Measurements from ENCODE around the gene FBLIM1. TPM values are rescaled to one million over a fixed set of nuclear protein-coding genes. Genes with fewer than 3 reads are reported as not detected.

The FBLIM1 gene
- total RNA-seq, 2 donors from 2014 or later, result not detected

DNA sequence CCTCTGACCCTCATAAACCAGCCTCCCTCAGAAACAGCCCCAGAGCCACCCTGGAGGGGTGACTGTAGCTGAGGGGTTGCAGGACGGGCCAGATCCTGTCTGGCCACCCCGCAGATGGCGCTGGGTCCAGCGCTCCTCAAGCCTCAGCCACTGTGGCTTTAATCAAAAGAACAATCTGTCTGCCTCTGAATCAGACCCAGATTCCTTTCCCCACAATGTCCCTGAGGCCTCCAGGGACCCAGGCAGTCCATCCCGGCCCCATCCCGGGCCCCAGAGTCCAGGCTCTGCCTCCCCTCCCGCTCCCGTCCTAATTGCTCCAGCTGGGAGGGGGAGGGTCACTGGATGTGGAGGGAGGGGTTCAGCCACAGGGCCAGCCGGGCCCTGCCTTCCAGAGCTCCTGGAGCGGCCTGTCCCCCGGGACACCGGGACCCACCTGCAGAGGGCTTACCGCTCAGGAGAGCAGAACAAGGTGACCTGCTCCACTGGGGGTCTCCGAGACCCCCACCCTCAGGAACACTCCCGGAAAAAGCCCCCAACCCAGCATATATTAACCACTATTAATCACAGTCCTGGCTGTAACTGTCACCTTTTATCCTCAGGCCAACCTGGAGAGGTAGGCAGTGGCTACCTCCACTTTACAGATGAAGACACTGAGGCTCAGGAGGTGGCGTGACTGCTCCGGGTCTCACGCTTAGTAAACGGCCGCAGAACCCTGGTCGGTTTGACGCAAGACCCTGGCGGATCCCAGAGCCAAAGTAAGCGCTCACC, 836 bp upstream of the FBLIM1 start:
- H3K27ac Mint-ChIP-seq, result no peak overlapping the region
- H3K9me3 Mint-ChIP-seq, result no peaks in the 10 kb centered on the region
- ATAC-seq (replicated peaks in 1 of 2) (no peak), DNase-seq (no peak)
- no peaks in the 10 kb centered on the region for H3K36me3 Mint-ChIP-seq (ENCODE audit: insufficient read depth in 2 of 2)
- H3K4me3 Mint-ChIP-seq, result peak overlapping the region; percentile 55 to 57
- peaks cover 8% of the 10 kb centered on the region for H3K4me1 Mint-ChIP-seq (ENCODE audit: low read depth)
- peaks cover 51% of the 10 kb centered on the region for H3K27me3 Mint-ChIP-seq (ENCODE audit: low read depth)

DNA sequence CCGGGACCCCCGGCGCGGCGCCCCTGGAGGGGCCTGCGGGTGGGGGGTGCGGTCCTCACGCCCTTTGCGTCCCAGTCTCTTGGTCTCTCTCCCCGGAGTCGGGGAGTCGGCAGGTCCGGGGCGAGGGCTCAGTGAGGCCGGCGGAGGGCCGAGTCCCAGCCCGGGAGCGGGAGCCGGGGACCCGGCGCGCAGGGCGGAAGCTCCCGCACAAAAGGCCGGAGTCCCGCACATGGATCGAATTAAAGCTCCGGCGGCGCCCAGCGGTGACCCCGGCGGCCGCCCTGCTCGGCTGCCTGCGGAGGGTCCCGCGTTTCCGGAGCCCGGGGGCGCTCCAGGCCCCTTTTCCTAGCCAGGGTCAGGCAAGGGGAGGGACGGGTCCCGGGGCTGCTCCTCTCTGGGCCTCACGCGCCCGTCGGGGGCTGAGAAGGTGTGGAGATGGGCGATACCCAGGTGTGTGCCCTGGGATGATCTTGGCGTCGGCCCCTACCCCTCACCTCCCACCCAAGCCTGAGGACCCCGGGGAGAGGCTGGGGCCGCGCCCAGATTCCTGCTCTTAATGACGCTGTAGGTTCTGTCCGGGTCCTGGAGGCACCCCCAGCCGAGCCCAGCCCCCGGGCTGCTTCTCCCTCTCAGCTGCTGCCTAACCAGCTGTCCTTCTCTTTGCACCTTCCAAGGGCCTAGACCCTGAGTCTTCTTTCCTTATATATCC, 512 bp downstream of the FBLIM1 start:
- H3K4me1 Mint-ChIP-seq (ENCODE audit: low read depth), result peaks cover 8% of the 10 kb centered on the region
- H3K36me3 Mint-ChIP-seq (ENCODE audit: insufficient read depth in 2 of 2), result no peaks in the 10 kb centered on the region
- H3K4me3 Mint-ChIP-seq, result peak overlapping the region; percentile 24 to 63
- no peaks in the 10 kb centered on the region for H3K9me3 Mint-ChIP-seq
- ATAC-seq (replicated peaks in 1 of 2), result peak; percentile 48 to 53
- no peak for DNase-seq
- H3K27me3 Mint-ChIP-seq (ENCODE audit: low read depth), result peaks cover 46% of the 10 kb centered on the region
- H3K27ac Mint-ChIP-seq, result no peak overlapping the region

DNA sequence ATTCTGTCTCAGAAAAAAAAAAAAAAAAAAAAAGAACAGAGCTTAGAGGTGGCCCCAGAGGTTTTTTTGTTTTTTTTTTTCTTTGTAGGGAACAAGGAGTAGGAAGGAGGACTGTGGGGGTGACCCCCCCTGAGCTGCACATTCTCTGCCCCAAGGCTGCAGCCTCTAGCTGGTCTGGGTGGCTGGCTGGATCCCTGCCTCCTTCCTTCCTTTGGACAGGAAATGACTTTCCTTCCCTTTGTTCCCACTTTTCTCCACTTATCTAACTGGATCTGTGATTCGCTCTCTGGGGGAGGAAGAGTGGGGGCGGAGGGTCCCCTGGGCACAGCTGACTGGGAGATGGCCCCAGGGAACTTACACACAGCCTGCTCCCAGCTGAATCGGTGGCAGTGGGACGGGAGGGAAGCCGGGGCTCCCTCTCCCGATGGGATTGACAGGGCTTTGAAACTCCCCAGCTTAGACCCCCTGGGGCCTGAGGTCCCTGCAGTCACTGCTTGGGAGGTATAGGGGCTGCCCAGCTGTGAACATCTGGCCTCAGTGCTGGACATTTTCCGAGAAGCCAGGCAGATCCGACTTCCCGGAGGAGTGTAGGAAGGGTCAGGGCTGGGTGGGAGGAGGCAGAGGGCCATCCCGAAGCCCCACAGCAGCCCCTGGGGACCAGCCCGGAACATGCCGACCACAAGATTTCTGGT, 2.1 kb downstream of the FBLIM1 start:
- H3K27ac Mint-ChIP-seq, result no peak overlapping the region
- ATAC-seq (replicated peaks in 1 of 2), result no peak

GRCh38 chr1:15761366-15762128, 3.0 kb downstream of the FBLIM1 start:
- ATAC-seq (replicated peaks in 1 of 2), result no peak
- Mint-ChIP-seq H3K4me1 (ENCODE audit: low read depth) (peaks cover 2% of the 10 kb centered on the region), H3K4me3 (no peak overlapping the region), H3K9me3 (no peaks in the 10 kb centered on the region), H3K27me3 (ENCODE audit: low read depth) (peaks cover 31% of the 10 kb centered on the region), H3K27ac (no peak overlapping the region), H3K36me3 (ENCODE audit: insufficient read depth in 2 of 2) (no peaks in the 10 kb centered on the region)
- no peak for DNase-seq

More for the DNA sequence above, 2.1 kb downstream of the FBLIM1 start:
- Mint-ChIP-seq H3K4me1 (ENCODE audit: low read depth) (peaks cover 8% of the 10 kb centered on the region), H3K36me3 (ENCODE audit: insufficient read depth in 2 of 2) (no peaks in the 10 kb centered on the region), H3K4me3 (no peak overlapping the region), H3K27me3 (ENCODE audit: low read depth) (peaks cover 39% of the 10 kb centered on the region), H3K9me3 (no peaks in the 10 kb centered on the region)
- no peak for DNase-seq

DNA sequence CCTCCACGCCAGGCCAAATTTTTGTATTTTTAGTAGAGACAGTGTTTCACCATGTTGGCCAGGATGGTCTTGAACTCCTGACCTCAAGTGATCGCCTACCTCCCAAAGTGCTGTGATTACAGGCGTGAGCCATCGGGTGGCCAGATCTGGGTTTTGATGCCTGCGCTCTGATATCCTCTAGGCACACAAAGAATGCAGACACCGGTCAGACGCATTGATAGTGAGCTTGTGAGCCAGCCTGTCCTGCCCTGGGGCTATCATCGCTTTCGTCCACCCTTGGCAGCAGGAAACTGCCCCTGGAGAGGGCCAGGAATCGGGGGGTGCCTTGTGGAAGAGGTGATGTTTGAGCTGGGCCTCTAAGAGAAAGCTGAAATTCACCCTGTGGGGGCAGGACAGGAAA, 4.0 kb downstream of the FBLIM1 start:
- H3K36me3 Mint-ChIP-seq (ENCODE audit: insufficient read depth in 2 of 2), result no peaks in the 10 kb centered on the region
- H3K4me1 Mint-ChIP-seq (ENCODE audit: low read depth), result no peaks in the 10 kb centered on the region
- no peak overlapping the region for H3K27ac Mint-ChIP-seq
- H3K4me3 Mint-ChIP-seq, result no peak overlapping the region
- peaks cover 21% of the 10 kb centered on the region for H3K27me3 Mint-ChIP-seq (ENCODE audit: low read depth)
- DNase-seq, result no peak
- no peaks in the 10 kb centered on the region for H3K9me3 Mint-ChIP-seq
- no peak for ATAC-seq (replicated peaks in 1 of 2)

DNA sequence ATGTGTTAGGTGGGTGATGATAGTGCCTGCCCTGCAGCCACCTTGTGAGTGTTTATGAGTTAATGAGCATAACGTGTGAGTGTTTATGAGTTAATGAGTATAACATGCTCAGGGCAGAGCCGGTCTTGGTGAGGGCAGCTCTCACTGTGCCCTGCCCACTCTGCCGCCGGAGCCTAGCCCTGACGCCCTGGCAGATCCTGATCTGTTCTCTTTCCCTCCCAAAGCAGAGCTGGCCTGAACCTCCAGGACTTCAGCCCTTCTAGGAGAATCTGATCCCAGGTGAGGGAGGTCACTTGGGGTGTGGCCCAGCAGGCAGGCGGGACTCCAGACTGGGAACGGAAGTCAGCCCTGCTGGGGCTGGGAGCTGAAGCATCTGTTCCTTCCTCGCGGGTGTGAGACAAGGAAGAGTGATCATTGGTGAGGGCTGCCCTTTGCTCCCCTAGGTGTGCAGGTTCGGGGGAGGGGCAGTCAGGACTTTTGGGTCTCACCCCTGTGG, 5.7 kb downstream of the FBLIM1 start:
- H3K4me1 Mint-ChIP-seq (ENCODE audit: low read depth), result no peaks in the 10 kb centered on the region
- H3K27ac Mint-ChIP-seq, result no peak overlapping the region

GRCh38 chr1:15764890-15765289, 6.3 kb downstream of the FBLIM1 start:
- Mint-ChIP-seq H3K9me3 (no peaks in the 10 kb centered on the region), H3K27ac (no peak overlapping the region), H3K27me3 (ENCODE audit: low read depth) (peaks cover 15% of the 10 kb centered on the region), H3K4me1 (ENCODE audit: low read depth) (no peaks in the 10 kb centered on the region), H3K36me3 (ENCODE audit: insufficient read depth in 2 of 2) (no peaks in the 10 kb centered on the region), H3K4me3 (no peak overlapping the region)
- ATAC-seq (replicated peaks in 1 of 2) (no peak), DNase-seq (no peak)

More for the DNA sequence above, 5.7 kb downstream of the FBLIM1 start:
- Mint-ChIP-seq H3K27me3 (ENCODE audit: low read depth) (peaks cover 20% of the 10 kb centered on the region), H3K9me3 (no peaks in the 10 kb centered on the region), H3K4me3 (no peak overlapping the region), H3K36me3 (ENCODE audit: insufficient read depth in 2 of 2) (no peaks in the 10 kb centered on the region)
- no peak for ATAC-seq (replicated peaks in 1 of 2)
- DNase-seq, result no peak

GRCh38 chr1:15765495-15766194, 7.0 kb downstream of the FBLIM1 start:
- Mint-ChIP-seq H3K27ac (no peak overlapping the region), H3K9me3 (no peaks in the 10 kb centered on the region), H3K27me3 (ENCODE audit: low read depth) (peaks cover 12% of the 10 kb centered on the region), H3K36me3 (ENCODE audit: insufficient read depth in 2 of 2) (no peaks in the 10 kb centered on the region), H3K4me3 (no peak overlapping the region), H3K4me1 (ENCODE audit: low read depth) (no peaks in the 10 kb centered on the region)
- DNase-seq (no peak), ATAC-seq (replicated peaks in 1 of 2) (no peak)

GRCh38 chr1:15767941-15768340, 9.3 kb downstream of the FBLIM1 start:
- Mint-ChIP-seq H3K27ac (no peak overlapping the region), H3K4me3 (no peak overlapping the region), H3K9me3 (no peaks in the 10 kb centered on the region), H3K36me3 (ENCODE audit: insufficient read depth in 2 of 2) (no peaks in the 10 kb centered on the region), H3K4me1 (ENCODE audit: low read depth) (no peaks in the 10 kb centered on the region), H3K27me3 (ENCODE audit: low read depth) (peaks cover 11% of the 10 kb centered on the region)
- DNase-seq (no peak), ATAC-seq (replicated peaks in 1 of 2) (no peak)

DNA sequence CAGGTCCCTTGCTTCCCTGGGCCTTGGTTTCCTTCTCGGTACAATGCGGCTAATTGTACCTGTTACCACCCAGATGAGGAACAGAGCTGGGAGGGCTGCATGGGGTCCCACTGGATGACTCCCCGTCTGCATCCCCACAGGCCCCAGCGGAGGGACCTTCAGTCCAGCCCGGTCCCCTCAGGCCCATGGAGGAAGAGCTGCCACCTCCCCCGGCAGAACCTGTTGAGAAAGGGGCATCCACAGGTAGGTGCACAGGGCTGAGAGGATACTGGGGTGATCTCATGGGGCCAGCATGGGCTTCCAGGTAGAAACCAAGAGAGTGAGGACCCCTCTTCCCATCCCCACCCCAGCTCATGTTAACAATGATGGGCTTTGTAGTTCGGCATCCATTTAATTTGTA, 9.8 kb downstream of the FBLIM1 start:
- Mint-ChIP-seq H3K4me1 (ENCODE audit: low read depth) (no peaks in the 10 kb centered on the region), H3K4me3 (no peak overlapping the region), H3K27me3 (ENCODE audit: low read depth) (peaks cover 11% of the 10 kb centered on the region), H3K36me3 (ENCODE audit: insufficient read depth in 2 of 2) (no peaks in the 10 kb centered on the region), H3K27ac (no peak overlapping the region), H3K9me3 (no peaks in the 10 kb centered on the region)
- DNase-seq (no peak), ATAC-seq (replicated peaks in 1 of 2) (no peak)

DNA sequence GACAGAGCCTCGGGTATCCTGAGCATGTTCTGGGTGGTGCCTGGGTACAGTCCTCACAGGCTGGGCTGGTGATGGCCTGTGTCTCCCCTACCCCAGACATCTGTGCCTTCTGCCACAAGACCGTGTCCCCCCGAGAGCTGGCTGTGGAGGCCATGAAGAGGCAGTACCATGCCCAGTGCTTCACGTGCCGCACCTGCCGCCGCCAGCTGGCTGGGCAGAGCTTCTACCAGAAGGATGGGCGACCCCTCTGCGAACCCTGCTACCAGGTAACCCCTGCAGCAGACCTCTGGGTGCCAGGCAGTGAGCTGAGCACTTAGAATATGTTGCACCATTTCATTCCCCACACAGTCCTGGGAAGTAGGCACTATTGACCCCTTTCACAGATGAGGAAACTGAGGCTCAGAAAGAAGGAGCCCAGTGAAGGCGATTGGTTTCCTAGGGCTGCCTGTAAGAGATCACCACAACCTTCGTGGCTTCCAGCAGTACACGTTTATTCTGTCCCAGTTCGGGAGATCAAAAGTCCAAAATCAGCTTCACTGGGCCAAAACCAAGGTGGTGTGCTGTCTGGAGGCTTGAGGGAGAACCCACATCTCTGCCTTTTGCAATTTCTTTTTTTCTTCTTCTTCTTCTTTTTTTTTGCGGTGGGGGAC, 11.8 kb downstream of the FBLIM1 start:
- no peaks in the 10 kb centered on the region for H3K4me1 Mint-ChIP-seq (ENCODE audit: low read depth)
- ATAC-seq (replicated peaks in 1 of 2) (no peak), DNase-seq (no peak)
- no peaks in the 10 kb centered on the region for H3K36me3 Mint-ChIP-seq (ENCODE audit: insufficient read depth in 2 of 2)
- H3K4me3 Mint-ChIP-seq, result no peak overlapping the region
- no peak overlapping the region for H3K27ac Mint-ChIP-seq
- H3K27me3 Mint-ChIP-seq (ENCODE audit: low read depth), result peaks cover 11% of the 10 kb centered on the region
- no peaks in the 10 kb centered on the region for H3K9me3 Mint-ChIP-seq
